ENCODE data around the gene PPARGC1A.
A peak's percentile ranks its signal among the peaks of the same experiment; 100 is the strongest.

PPARGC1A gene

GRCh38 chr4:23894021-23894420, 4.2 kb upstream of the PPARGC1A start:
- DNase-seq = no peak
- Mint-ChIP-seq H3K27ac (no peak overlapping the region), H3K4me1 (peaks cover 19% of the 10 kb centered on the region), H3K9me3 (no peaks in the 10 kb centered on the region), H3K27me3 (ENCODE audit: low read depth, poor library complexity) (peaks cover 19% of the 10 kb centered on the region), H3K4me3 (no peak overlapping the region), H3K36me3 (ENCODE audit: low read depth) (no peaks in the 10 kb centered on the region)
- TF ChIP-seq, protein P1, sequence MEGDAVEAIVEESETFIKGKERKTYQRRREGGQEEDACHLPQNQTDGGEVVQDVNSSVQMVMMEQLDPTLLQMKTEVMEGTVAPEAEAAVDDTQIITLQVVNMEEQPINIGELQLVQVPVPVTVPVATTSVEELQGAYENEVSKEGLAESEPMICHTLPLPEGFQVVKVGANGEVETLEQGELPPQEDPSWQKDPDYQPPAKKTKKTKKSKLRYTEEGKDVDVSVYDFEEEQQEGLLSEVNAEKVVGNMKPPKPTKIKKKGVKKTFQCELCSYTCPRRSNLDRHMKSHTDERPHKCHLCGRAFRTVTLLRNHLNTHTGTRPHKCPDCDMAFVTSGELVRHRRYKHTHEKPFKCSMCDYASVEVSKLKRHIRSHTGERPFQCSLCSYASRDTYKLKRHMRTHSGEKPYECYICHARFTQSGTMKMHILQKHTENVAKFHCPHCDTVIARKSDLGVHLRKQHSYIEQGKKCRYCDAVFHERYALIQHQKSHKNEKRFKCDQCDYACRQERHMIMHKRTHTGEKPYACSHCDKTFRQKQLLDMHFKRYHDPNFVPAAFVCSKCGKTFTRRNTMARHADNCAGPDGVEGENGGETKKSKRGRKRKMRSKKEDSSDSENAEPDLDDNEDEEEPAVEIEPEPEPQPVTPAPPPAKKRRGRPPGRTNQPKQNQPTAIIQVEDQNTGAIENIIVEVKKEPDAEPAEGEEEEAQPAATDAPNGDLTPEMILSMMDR (IDR thresholded peaks at IDR 0.05) = no peak

DNA sequence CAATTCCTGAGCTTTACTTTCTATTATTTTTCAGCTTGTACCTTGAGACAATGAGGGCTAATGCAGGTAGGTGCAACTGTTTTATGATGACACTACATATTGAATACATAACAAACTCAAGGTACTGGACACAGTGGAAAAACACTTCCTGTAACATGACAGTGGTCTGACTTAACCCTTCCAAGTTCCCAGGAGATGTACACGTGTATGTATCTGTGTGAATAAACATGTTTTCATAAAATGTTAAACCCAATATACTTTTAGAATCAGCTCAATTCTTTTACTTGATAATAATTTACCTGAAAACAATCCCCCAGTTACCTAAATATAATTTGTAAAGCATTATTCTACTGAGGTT, 1.2 kb upstream of the PPARGC1A start:
- H3K36me3 Mint-ChIP-seq (ENCODE audit: low read depth) = no peaks in the 10 kb centered on the region

GRCh38 chr4:23890369-23891063, 669 bp upstream of the PPARGC1A start:
- DNase-seq = no peak
- no peaks in the 10 kb centered on the region for H3K9me3 Mint-ChIP-seq
- H3K4me1 Mint-ChIP-seq = peaks cover 27% of the 10 kb centered on the region
- H3K36me3 Mint-ChIP-seq (ENCODE audit: low read depth) = no peaks in the 10 kb centered on the region
- H3K27ac Mint-ChIP-seq = no peak overlapping the region
- H3K27me3 Mint-ChIP-seq (ENCODE audit: low read depth, poor library complexity) = peaks cover 29% of the 10 kb centered on the region
- TF ChIP-seq, protein P1 (IDR thresholded peaks at IDR 0.05) = no peak
- H3K4me3 Mint-ChIP-seq = peak overlapping the region; percentile 85

More for the DNA sequence above, 1.2 kb upstream of the PPARGC1A start:
- Mint-ChIP-seq H3K4me1 (peaks cover 27% of the 10 kb centered on the region), H3K9me3 (no peaks in the 10 kb centered on the region), H3K27ac (no peak overlapping the region), H3K4me3 (peak overlapping the region; percentile 85), H3K27me3 (ENCODE audit: low read depth, poor library complexity) (peaks cover 29% of the 10 kb centered on the region)
- TF ChIP-seq, protein P1 (IDR thresholded peaks at IDR 0.05) = no peak
- no peak for DNase-seq

GRCh38 chr4:23889391-23889790, 456 bp downstream of the PPARGC1A start:
- Mint-ChIP-seq H3K9me3 (no peaks in the 10 kb centered on the region), H3K27ac (no peak overlapping the region), H3K4me1 (peaks cover 27% of the 10 kb centered on the region), H3K27me3 (ENCODE audit: low read depth, poor library complexity) (peaks cover 29% of the 10 kb centered on the region), H3K4me3 (peak overlapping the region; percentile 85), H3K36me3 (ENCODE audit: low read depth) (no peaks in the 10 kb centered on the region)
- DNase-seq = no peak
- TF ChIP-seq, protein P1 (IDR thresholded peaks at IDR 0.05) = no peak

- H3K4me1 Mint-ChIP-seq = peaks cover 27% of the 10 kb centered on the region
- peak overlapping the region; percentile 85 for H3K4me3 Mint-ChIP-seq
- peaks cover 29% of the 10 kb centered on the region for H3K27me3 Mint-ChIP-seq (ENCODE audit: low read depth, poor library complexity)
- TF ChIP-seq, protein P1 (IDR thresholded peaks at IDR 0.05) = no peak
- no peaks in the 10 kb centered on the region for H3K36me3 Mint-ChIP-seq (ENCODE audit: low read depth)
- H3K9me3 Mint-ChIP-seq = no peaks in the 10 kb centered on the region
- DNase-seq = peak; percentile 8
- H3K27ac Mint-ChIP-seq = no peak overlapping the region
Observed at GRCh38 chr4:23888421-23889319, 1.2 kb downstream of the PPARGC1A start.
